SK-N-SH (cell line): Measurements from ENCODE around the gene MAPKAP1. TPM values are rescaled to one million over a fixed set of nuclear protein-coding genes. Genes with fewer than 3 reads are reported as not detected.

Experiments
- CTCF ChIA-PET: fragments of 300-600, 350-600 bp; formaldehyde crosslinking; extraction: SDS; loops from one replicate; lab custom pipeline; 2021; lab: Yijun Ruan, JAX
- POLR2A ChIA-PET: fragments of 350-600 bp; sonication (Branson Sonifier 250); formaldehyde crosslinking; extraction: SDS; loops from one replicate; lab custom pipeline; 2020; ENCODE audit warnings: antibody characterized with exemption, inconsistent platforms; lab: Yijun Ruan, JAX
- DNase-seq: peaks from one replicate; pipeline ENCODE4 v3.0.0; 2012
- H2AFZ ChIP-seq: fragments of 200-600 bp; sonication (generic); 2 replicates; pipeline ENCODE4 v1.8.1; 2016; ENCODE audit warnings: antibody characterized with exemption, mild to moderate bottlenecking, low read depth
- H3F3A ChIP-seq: fragments of 200-600 bp; sonication (generic); replicated peaks from 2 replicates; pipeline ENCODE3; 2016; ENCODE audit warnings: antibody characterized with exemption, mild to moderate bottlenecking; ENCODE audit not compliant: insufficient read depth
- H3K27ac ChIP-seq, 2 experiments: fragments of 200-500 bp in 1 of 2; fragments of 200-600 bp in 1 of 2; sonication (Bioruptor generic) in 1 of 2; sonication (generic), shearing (Covaris generic) in 1 of 2; 2 replicates each; pipeline versions ENCODE4 v1.5.1 to v1.6.1; 2014 to 2016; ENCODE audit warnings: low read depth in 2 of 2, inconsistent platforms in 1 of 2, low read length in 1 of 2, mild to moderate bottlenecking in 1 of 2, mixed read lengths in 1 of 2
- H3K27me3 ChIP-seq: fragments of 200-600 bp; sonication (generic), shearing (Covaris generic); 2 replicates; pipeline ENCODE4 v1.6.1; 2016; ENCODE audit warnings: mixed run types; ENCODE audit not compliant: insufficient read depth
- H3K36me3 ChIP-seq, 2 experiments: fragments of 200-500 bp in 1 of 2; fragments of 200-600 bp in 1 of 2; sonication (Bioruptor generic) in 1 of 2; sonication (generic) in 1 of 2; replicated peaks in 1 of 2; 2 replicates each; pipeline versions ENCODE3 to v1.5.1; 2014 to 2016; ENCODE audit warnings: low read length in 1 of 2, mild to moderate bottlenecking in 1 of 2; ENCODE audit not compliant: insufficient read depth in 2 of 2, control insufficient read depth in 1 of 2
- H3K4me1 ChIP-seq, 2 experiments: fragments of 200-500 bp in 1 of 2; fragments of 200-600 bp in 1 of 2; sonication (Bioruptor generic) in 1 of 2; sonication (generic), shearing (Covaris generic) in 1 of 2; 2 replicates each; pipeline versions ENCODE4 v1.5.1 to v1.6.1; 2014 to 2016; ENCODE audit warnings: low read depth in 1 of 2, low read length in 1 of 2, mixed run types in 1 of 2; ENCODE audit not compliant: insufficient read depth in 2 of 2, control insufficient read depth in 1 of 2
- H3K4me2 ChIP-seq: fragments of 200-600 bp; sonication (generic), shearing (Covaris generic); 2 replicates; pipeline ENCODE4 v1.6.1; 2017; ENCODE audit warnings: mixed run types
- H3K4me3 ChIP-seq, 2 experiments: fragments of 200-500 bp in 1 of 2; fragments of 200-600 bp in 1 of 2; sonication (Bioruptor generic) in 1 of 2; sonication (generic), shearing (Covaris generic) in 1 of 2; 2 replicates each; pipeline versions ENCODE4 v1.5.1 to v1.8.1; 2014 to 2016; ENCODE audit warnings: low read depth in 2 of 2, inconsistent platforms in 1 of 2, low read length in 1 of 2, mild to moderate bottlenecking in 1 of 2, mixed read lengths in 1 of 2, moderate library complexity in 1 of 2
- H3K79me2 ChIP-seq: fragments of 200-600 bp; sonication (generic); 2 replicates; pipeline ENCODE4 v1.8.1; 2017; ENCODE audit warnings: mild to moderate bottlenecking; ENCODE audit not compliant: insufficient read depth
- H3K9ac ChIP-seq: fragments of 200-600 bp; sonication (generic); 2 replicates; pipeline ENCODE4 v1.6.1; 2017; ENCODE audit warnings: mixed run types
- H3K9me2 ChIP-seq: fragments of 200-600 bp; sonication (generic); 2 replicates; pipeline ENCODE4 v1.6.1; 2017; ENCODE audit warnings: mixed run types
- H3K9me3 ChIP-seq: fragments of 200-600 bp; sonication (generic); 2 replicates; pipeline ENCODE4 v1.6.1; 2017; ENCODE audit warnings: mixed run types, mild to moderate bottlenecking, moderate library complexity
- H4K20me1 ChIP-seq: fragments of 200-600 bp; sonication (generic); 2 replicates; pipeline ENCODE4 v1.6.1; 2017; ENCODE audit warnings: mild to moderate bottlenecking, mixed run types; ENCODE audit not compliant: insufficient read depth
- CHD2 ChIP-seq: fragments of 150-350 bp; IDR thresholded peaks from 2 replicates; pipeline ENCODE4 v1.6.1; 2018; ENCODE audit warnings: low read length; ENCODE audit not compliant: partially characterized antibody
- ELF1 ChIP-seq: IDR thresholded peaks from 2 replicates; pipeline ENCODE4 v1.4.0; 2012
- EP300 ChIP-seq, 2 experiments: IDR thresholded peaks; 2 replicates each; pipeline versions ENCODE4 v1.4.0 to v1.6.1; 2012; ENCODE audit warnings: borderline replicate concordance in 1 of 2, low read depth in 1 of 2, low read length in 1 of 2
- EZH2phosphoT487 ChIP-seq: fragments of 200-600 bp; sonication (generic); IDR thresholded peaks from 2 replicates; pipeline ENCODE4 v1.6.1; 2017; ENCODE audit warnings: low read depth, mixed run types, mild to moderate bottlenecking, antibody characterized with exemption, moderate library complexity, borderline replicate concordance
- FOSL2 ChIP-seq: IDR thresholded peaks from 2 replicates; pipeline ENCODE4 v1.4.0; 2012; ENCODE audit warnings: low read depth, mild to moderate bottlenecking, moderate library complexity, borderline replicate concordance
- FOXM1 ChIP-seq: IDR thresholded peaks from 2 replicates; pipeline ENCODE4 v1.4.0; 2012; ENCODE audit warnings: low read depth, mild to moderate bottlenecking
- GATA2 ChIP-seq: sonication (generic); formaldehyde crosslinking; IDR thresholded peaks from 2 replicates; pipeline ENCODE4 v1.5.0; 2020; ENCODE audit warnings: mild to moderate bottlenecking, missing genetic modification reagents
- JUND ChIP-seq: IDR thresholded peaks from 2 replicates; pipeline ENCODE4 v1.4.0; 2012
- MEF2A ChIP-seq: IDR thresholded peaks from 2 replicates; pipeline ENCODE4 v1.4.0; 2012; ENCODE audit warnings: low read depth, borderline replicate concordance
- MXI1 ChIP-seq: IDR thresholded peaks from 2 replicates; pipeline ENCODE4 v1.6.1; 2012; ENCODE audit warnings: mild to moderate bottlenecking, low read depth, low read length, improper control_type of control experiment
- NFIC ChIP-seq: IDR thresholded peaks from 2 replicates; pipeline ENCODE4 v1.4.0; 2012; ENCODE audit warnings: borderline replicate concordance
- POLR2AphosphoS5 ChIP-seq: IDR thresholded peaks from 2 replicates; pipeline ENCODE4 v1.6.1; 2012; ENCODE audit warnings: low read depth, low read length
- RCOR1 ChIP-seq: fragments of 150-350 bp; IDR thresholded peaks from 2 replicates; pipeline ENCODE4 v1.6.1; 2017; ENCODE audit warnings: antibody characterized with exemption, low read length
- RFX5 ChIP-seq: IDR thresholded peaks from 2 replicates; pipeline ENCODE4 v1.6.1; 2012; ENCODE audit warnings: mild to moderate bottlenecking, improper control_type of control experiment, low read length
- RXRA ChIP-seq: IDR thresholded peaks from 2 replicates; pipeline ENCODE4 v1.4.0; 2012; ENCODE audit warnings: low read depth, mild to moderate bottlenecking, borderline replicate concordance
- SMC3 ChIP-seq: IDR thresholded peaks from 2 replicates; pipeline ENCODE4 v1.6.1; 2012; ENCODE audit warnings: low read depth, low read length, improper control_type of control experiment
- TAF1 ChIP-seq: IDR thresholded peaks from 2 replicates; pipeline ENCODE4 v1.6.1; 2012; ENCODE audit warnings: low read depth, mild to moderate bottlenecking, low read length, moderate library complexity, borderline replicate concordance
- TCF12 ChIP-seq: IDR thresholded peaks from 2 replicates; pipeline ENCODE4 v1.4.0; 2012
- TEAD4 ChIP-seq: IDR thresholded peaks from 2 replicates; pipeline ENCODE4 v1.4.0; 2012; ENCODE audit warnings: mild to moderate bottlenecking, borderline replicate concordance; ENCODE audit not compliant: insufficient read depth
- YY1 ChIP-seq: IDR thresholded peaks from 2 replicates; pipeline ENCODE4 v1.4.0; 2012; ENCODE audit warnings: low read depth, mild to moderate bottlenecking
- WGBS: methylation state at CpG from one replicate; pipeline ENCODE4 v1.1.6; 2017; ENCODE audit warnings: low lambda C conversion rate; 5-methylcytosine and 5-hydroxymethylcytosine counted together
- polyA plus RNA-seq, 3 experiments: library from polyadenylated mRNA; depleted of rRNA; stranded (reverse); fragments of >200 nt; gene quantifications; 2 replicates each; pipeline ENCODE4 v1.2.3, GENCODE V29; 2012
- TF ChIP-seq, protein P1 (sequence below): IDR thresholded peaks from 2 replicates; pipeline ENCODE4; 2012
- TF ChIP-seq, protein P2 (sequence below): IDR thresholded peaks from 2 replicates; pipeline ENCODE4 v1.4.0; 2012; ENCODE audit warnings: low read depth, borderline replicate concordance
- TF ChIP-seq, protein P3 (sequence below): IDR thresholded peaks from 2 replicates; pipeline ENCODE4 v1.4.0; 2012; ENCODE audit warnings: low read depth

The MAPKAP1 gene
- polyA plus RNA-seq, 1 of the 3 experiments (the other 2 are of a cell fraction): 117 TPM

DNA sequence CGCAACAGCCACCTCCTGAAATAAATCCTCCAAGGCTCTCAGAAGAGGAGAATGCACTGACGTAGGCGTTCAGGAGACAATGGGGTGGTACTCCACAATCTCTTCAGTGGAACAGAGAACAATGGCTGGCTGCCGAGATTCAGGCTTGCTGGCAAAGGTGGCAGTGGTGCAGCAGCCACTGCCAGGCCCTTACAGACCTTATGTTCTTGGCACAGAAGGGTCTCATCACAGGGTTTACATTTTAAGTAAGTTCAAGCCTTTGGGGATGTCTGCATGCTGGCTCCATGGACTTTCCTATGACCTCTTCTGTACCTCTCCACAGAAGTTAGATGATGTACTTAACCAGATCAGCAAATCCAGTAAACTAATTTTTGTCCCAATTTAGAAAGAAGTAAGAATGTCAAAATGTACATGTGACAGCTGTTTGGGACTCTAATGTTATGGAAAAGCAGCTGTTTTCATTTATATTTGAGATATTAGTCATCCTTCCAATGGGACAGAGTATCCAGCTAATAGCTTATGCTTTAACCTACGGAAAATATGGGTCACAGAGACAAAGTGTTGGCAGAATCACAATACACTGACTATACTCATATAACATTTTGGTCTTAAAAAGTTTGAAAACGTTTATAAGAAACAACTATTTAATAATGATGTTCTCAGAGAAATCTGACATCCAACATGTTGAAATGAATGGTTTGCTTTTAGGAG is 180.9 kb downstream of the MAPKAP1 start:
- Histone ChIP-seq H3K4me1 (peaks cover 18 to 50% of the 10 kb centered on the region in 2 experiments), H3F3A (peaks cover 54% of the 10 kb centered on the region), H3K9ac (no peak overlapping the region), H3K4me3 (no peak overlapping the region), H3K79me2 (peaks cover 16% of the 10 kb centered on the region; the same call in 1 of the 2 replicates), H3K27ac (peak overlapping the region; percentile 76 to 98), H3K9me2 (no peaks in the 10 kb centered on the region), H3K4me2 (peak overlapping the region; percentile 34; the same call in 1 of the 2 replicates), H3K27me3 (no peaks in the 10 kb centered on the region), H2AFZ (no peak overlapping the region), H3K36me3 (no peaks in the 10 kb centered on the region), H3K9me3 (no peaks in the 10 kb centered on the region), H4K20me1 (no peaks in the 10 kb centered on the region)
- DNase-seq: no peak
- WGBS: 69% methylated on average over 6 of the region's 6 CpGs
- ChIA-PET POLR2A (no interaction called here), CTCF (interaction anchor here (1.2 kb wide), 1 partner anchor 10 kb away, joined by 3 read pairs; no protein-coding TSS in a partner anchor)
- TF ChIP-seq ELF1 (no peak), SMC3 (no peak), TEAD4 (peak; percentile 71), RCOR1 (no peak), TAF1 (no peak), MXI1 (no peak), FOSL2 (peak; percentile 82; the same call in 1 of the 2 replicates), MEF2A (peak; percentile 38; the same call in 1 of the 2 replicates), EP300 (IDR thresholded peaks at IDR 0.05; ENCODE audit: borderline replicate concordance in 1 of 2, low read depth in 1 of 2, low read length in 1 of 2) (peak; percentile 73 to 91), GATA2 (CRISPR knock-in tag) (no peak), YY1 (no peak), EZH2phosphoT487 (no peak), JUND (peak; percentile 90), RXRA (peak; percentile 79; the same call in 1 of the 2 replicates), TCF12 (peak; percentile 99), RFX5 (no peak), NFIC (peak; percentile 80), POLR2AphosphoS5 (peak; percentile 62; the same call in 1 of the 2 replicates), FOXM1 (peak; percentile 67; the same call in 1 of the 2 replicates), CHD2 (no peak)
- TF ChIP-seq, protein P1, sequence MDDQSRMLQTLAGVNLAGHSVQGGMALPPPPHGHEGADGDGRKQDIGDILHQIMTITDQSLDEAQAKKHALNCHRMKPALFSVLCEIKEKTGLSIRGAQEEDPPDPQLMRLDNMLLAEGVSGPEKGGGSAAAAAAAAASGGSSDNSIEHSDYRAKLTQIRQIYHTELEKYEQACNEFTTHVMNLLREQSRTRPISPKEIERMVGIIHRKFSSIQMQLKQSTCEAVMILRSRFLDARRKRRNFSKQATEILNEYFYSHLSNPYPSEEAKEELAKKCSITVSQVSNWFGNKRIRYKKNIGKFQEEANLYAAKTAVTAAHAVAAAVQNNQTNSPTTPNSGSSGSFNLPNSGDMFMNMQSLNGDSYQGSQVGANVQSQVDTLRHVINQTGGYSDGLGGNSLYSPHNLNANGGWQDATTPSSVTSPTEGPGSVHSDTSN: peak; percentile 90
- TF ChIP-seq, protein P2, sequence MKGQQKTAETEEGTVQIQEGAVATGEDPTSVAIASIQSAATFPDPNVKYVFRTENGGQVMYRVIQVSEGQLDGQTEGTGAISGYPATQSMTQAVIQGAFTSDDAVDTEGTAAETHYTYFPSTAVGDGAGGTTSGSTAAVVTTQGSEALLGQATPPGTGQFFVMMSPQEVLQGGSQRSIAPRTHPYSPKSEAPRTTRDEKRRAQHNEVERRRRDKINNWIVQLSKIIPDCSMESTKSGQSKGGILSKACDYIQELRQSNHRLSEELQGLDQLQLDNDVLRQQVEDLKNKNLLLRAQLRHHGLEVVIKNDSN: no peak
- TF ChIP-seq, protein P3, sequence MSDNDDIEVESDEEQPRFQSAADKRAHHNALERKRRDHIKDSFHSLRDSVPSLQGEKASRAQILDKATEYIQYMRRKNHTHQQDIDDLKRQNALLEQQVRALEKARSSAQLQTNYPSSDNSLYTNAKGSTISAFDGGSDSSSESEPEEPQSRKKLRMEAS: peak; percentile 48; the same call in 1 of the 2 replicates
